CD4-positive, alpha-beta T cell (primary cell): ENCODE results near the gene ELOVL5. TPM values are rescaled to one million over a fixed set of nuclear protein-coding genes. Genes with fewer than 3 reads are reported as not detected.

Experiments
- ATAC-seq: fragments of 200-7000 bp; cut with Tn5 transposase; one replicate; pipeline ENCODE4 v1.10.0; 2022; ENCODE audit warnings: mild to moderate bottlenecking; ENCODE audit not compliant: poor library complexity
- CTCF ChIA-PET: fragments of 350-600 bp; sonication (Branson Sonifier 250); formaldehyde crosslinking; loops from one replicate; lab custom pipeline; 2021; ENCODE audit warnings: antibody characterized with exemption, inconsistent platforms; lab: Charles Lee
- POLR2A ChIA-PET: fragments of 350-600 bp; sonication (Branson Sonifier 250); formaldehyde crosslinking; loops from one replicate; lab custom pipeline; 2021; ENCODE audit warnings: antibody characterized with exemption, inconsistent platforms; lab: Charles Lee
- DNase-seq, 14 experiments: peaks; one replicate each; pipeline ENCODE4 v3.0.0-alpha.2; 2013 to 2020; ENCODE audit warnings: mixed read lengths in 2 of 14
- H3K27ac ChIP-seq, 2 donors: one replicate each; pipeline versions ENCODE4 v1.5.1 to v1.7.0; 2013; ENCODE audit warnings: low read length in 2 of 2, low read depth in 1 of 2, mild to moderate bottlenecking in 1 of 2
- H3K27me3 ChIP-seq, 2 experiments: 1 replicate in 1 of 2; 2 replicates in 1 of 2; pipeline versions ENCODE4 v1.6.1 to v1.7.0; 2013; ENCODE audit warnings: low read length in 2 of 2, control low read depth in 1 of 2, mild to moderate bottlenecking in 1 of 2, moderate library complexity in 1 of 2; ENCODE audit not compliant: insufficient read depth in 2 of 2, control insufficient read depth in 1 of 2
- H3K36me3 ChIP-seq: one replicate; pipeline ENCODE4 v1.6.1; 2013; ENCODE audit warnings: low read length, control low read depth; ENCODE audit not compliant: insufficient read depth
- H3K4me1 ChIP-seq: one replicate; pipeline ENCODE4 v1.6.1; 2013; ENCODE audit warnings: low read length, control low read depth; ENCODE audit not compliant: insufficient read depth
- H3K4me3 ChIP-seq: one replicate; pipeline ENCODE4 v1.5.1; 2013; ENCODE audit warnings: mild to moderate bottlenecking, low read length, moderate library complexity
- H3K9me3 ChIP-seq, 2 experiments: 1 replicate in 1 of 2; 2 replicates in 1 of 2; pipeline versions ENCODE4 v1.6.1 to v1.7.0; 2013; ENCODE audit warnings: low read length in 2 of 2, mild to moderate bottlenecking in 2 of 2, control low read depth in 1 of 2, moderate library complexity in 1 of 2; ENCODE audit not compliant: control insufficient read depth in 1 of 2, insufficient read depth in 1 of 2
- H3K27ac Mint-ChIP-seq: one replicate; pipeline ENCODE4 v1.8.0; 2020; ENCODE audit warnings: mixed read lengths
- H3K27me3 Mint-ChIP-seq: one replicate; pipeline ENCODE4 v1.8.0; 2021; ENCODE audit warnings: mixed read lengths
- H3K36me3 Mint-ChIP-seq: one replicate; pipeline ENCODE4 v1.8.0; 2021; ENCODE audit warnings: low read depth, mixed read lengths
- H3K4me1 Mint-ChIP-seq: one replicate; pipeline ENCODE4 v1.8.0; 2021; ENCODE audit warnings: low read depth, mixed read lengths
- H3K4me3 Mint-ChIP-seq: one replicate; pipeline ENCODE4 v1.8.0; 2020; ENCODE audit warnings: mild to moderate bottlenecking, mixed read lengths
- H3K9me3 Mint-ChIP-seq: one replicate; pipeline ENCODE4 v1.8.0; 2020; ENCODE audit warnings: mixed read lengths
- CTCF ChIP-seq: fragments of 200-600 bp; IDR thresholded peaks from one replicate; pipeline ENCODE4 v1.8.0; 2022; ENCODE audit warnings: antibody characterized with exemption, mild to moderate bottlenecking
- intact Hi-C, 2 experiments: fragments of 100-400 bp; cut with DNase I in 1 of 2; cut with micrococcal nuclease in 1 of 2; formaldehyde crosslinking; loops; one replicate each; pipeline versions ENCODE4 v1.15.1 to v1.9.0; 2023 to 2025; cut with DNase I, micrococcal nuclease
- total RNA-seq, 174 experiments: library from RNA in 2 of 174; stranded (reverse) in 2 of 174; gene quantifications; one replicate each; pipeline ENCODE4 v1.2.3 and lab custom pipeline; 2021 to 2026

Gene ELOVL5
- total RNA-seq, 2 experiments from 2014 or later = 78.0 to 86.8 TPM

DNA sequence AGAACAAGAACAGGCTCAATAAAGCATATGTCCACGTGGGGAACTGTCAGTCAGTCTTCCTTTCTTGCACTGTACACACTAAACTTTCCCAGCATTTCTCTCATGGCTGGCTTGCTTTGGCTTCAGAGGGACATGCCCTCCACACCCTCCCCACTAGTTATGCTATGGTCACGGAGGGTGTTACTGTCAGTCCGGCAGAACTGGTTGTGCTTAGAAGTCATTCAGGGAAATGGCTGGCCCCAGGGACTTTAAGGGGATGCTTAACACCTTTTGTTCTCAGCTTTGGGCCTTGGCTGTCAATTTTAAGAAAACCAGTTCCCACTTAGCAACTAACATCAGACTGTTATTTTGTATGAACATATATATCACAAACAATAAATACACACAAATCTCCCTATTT is 55.1 kb downstream of the ELOVL5 start:
- peaks cover 87% of the 10 kb centered on the region for H3K4me1 Mint-ChIP-seq
- Histone ChIP-seq H3K9me3 (no peaks in the 10 kb centered on the region), H3K27ac (peak overlapping the region in 1 of 2 donors; percentile 23), H3K27me3 (no peaks in the 10 kb centered on the region), H3K36me3 (peaks cover 26% of the 10 kb centered on the region), H3K4me1 (peaks cover 55% of the 10 kb centered on the region), H3K4me3 (no peak overlapping the region)
- H3K4me3 Mint-ChIP-seq = no peak overlapping the region
- intact Hi-C loops = loop anchor here (5.0 to 10.0 kb wide), 5 partner anchors 119 to 251 kb away; partner anchors contain the start of gene GCLC (in 1 of the 2)
- no peak for TF ChIP-seq CTCF
- DNase-seq (no peak), ATAC-seq (no peak)
- H3K36me3 Mint-ChIP-seq = peaks cover 31% of the 10 kb centered on the region
- peak overlapping the region; percentile 73 for H3K27ac Mint-ChIP-seq
- no peaks in the 10 kb centered on the region for H3K27me3 Mint-ChIP-seq
- H3K9me3 Mint-ChIP-seq = no peaks in the 10 kb centered on the region
- POLR2A ChIA-PET = interaction anchor here (2.7 to 7.7 kb wide), 2 partner anchors 9 to 53 kb away, joined by 11 to 87 read pairs; partner anchors contain the start of gene ELOVL5
- CTCF ChIA-PET = interaction anchor here (0.9 to 1.8 kb wide), 3 partner anchors 10 to 117 kb away, joined by 3 to 4 read pairs (median 4); no protein-coding TSS in a partner anchor

DNA sequence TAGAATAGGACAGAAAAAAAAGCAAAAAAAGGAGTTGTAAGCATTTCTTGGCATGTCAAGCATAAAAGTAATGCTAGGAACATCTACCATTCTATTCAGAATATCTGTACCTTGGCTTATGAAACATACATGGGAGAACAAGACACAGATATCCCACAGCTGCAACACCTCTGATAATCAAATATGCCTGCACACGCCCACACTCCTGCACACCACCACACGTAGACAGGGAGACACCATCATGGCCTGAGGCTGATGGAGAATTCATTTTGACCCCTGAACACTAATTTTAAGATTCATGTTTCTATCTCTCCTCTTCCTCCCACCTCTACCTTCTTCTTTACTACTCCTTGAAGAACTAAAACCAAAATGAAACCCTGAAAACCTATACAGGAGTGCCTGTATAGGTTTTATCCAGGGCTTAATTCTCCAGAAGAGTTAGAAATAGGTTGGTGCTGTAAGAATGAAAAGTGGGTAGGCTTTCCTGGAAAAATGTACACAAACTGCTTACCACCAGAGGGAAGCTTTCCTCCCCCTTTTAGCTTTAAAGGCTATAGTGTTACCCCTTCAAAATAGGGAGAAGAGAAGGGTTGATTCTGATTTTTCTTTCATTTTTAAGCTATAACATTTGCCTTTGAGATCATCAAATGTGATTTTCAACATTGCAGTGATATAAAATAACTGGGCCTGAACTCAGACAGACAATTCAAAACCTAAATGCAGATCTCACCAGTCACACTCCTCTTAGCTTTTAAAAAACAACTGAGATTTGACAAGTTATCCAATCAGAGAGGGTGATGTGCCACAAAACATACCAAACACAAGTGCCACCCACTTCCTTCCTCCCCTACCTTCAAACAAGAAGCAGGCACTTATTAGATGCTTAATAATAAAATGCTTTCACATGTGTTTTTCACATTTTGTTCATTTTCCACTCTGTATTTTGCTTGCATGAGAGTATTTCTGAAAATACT is 57.9 kb downstream of the ELOVL5 start:
- intact Hi-C loops = loop anchor here (1.0 to 10.0 kb wide), 10 partner anchors 16 to 254 kb away; partner anchors contain the start of genes ELOVL5 (in 1 of the 2) and GCLC (in 1 of the 2)
- DNase-seq = peak in 7 of 14 experiments; percentile 23 to 84 (median 45)

More for the DNA sequence above, 57.9 kb downstream of the ELOVL5 start:
- Mint-ChIP-seq H3K4me3 (peak overlapping the region; percentile 77), H3K9me3 (no peaks in the 10 kb centered on the region), H3K36me3 (peaks cover 49% of the 10 kb centered on the region), H3K27ac (peak overlapping the region; percentile 73), H3K4me1 (peaks cover 77% of the 10 kb centered on the region), H3K27me3 (no peaks in the 10 kb centered on the region)
- Histone ChIP-seq H3K9me3 (no peaks in the 10 kb centered on the region), H3K27ac (peak overlapping the region; percentile 58 to 60), H3K36me3 (peaks cover 39% of the 10 kb centered on the region), H3K4me1 (peaks cover 54% of the 10 kb centered on the region), H3K4me3 (no peak overlapping the region), H3K27me3 (no peaks in the 10 kb centered on the region)
- ChIA-PET CTCF (interaction anchor here (1.0 to 2.5 kb wide), 9 partner anchors 11 to 120 kb away, joined by 3 to 15 read pairs (median 5); no protein-coding TSS in a partner anchor), POLR2A (interaction anchor here (0.6 to 7.7 kb wide), 18 partner anchors 9 to 120 kb away, joined by 3 to 87 read pairs (median 4); partner anchors contain the start of gene ELOVL5)
- peak; percentile 94 for ATAC-seq
- TF ChIP-seq CTCF = peak; percentile 31
